HepG2 (cell line): ENCODE measurements around the gene MTA3. TPM values are rescaled to one million over a fixed set of nuclear protein-coding genes. Genes with fewer than 3 reads are reported as not detected.

Experiments used
- CTCF ChIP-seq: sonication (generic); formaldehyde crosslinking; IDR thresholded peaks from 2 replicates; pipeline ENCODE4 v1.5.0; 2020; ENCODE audit warnings: mild to moderate bottlenecking, missing genetic modification reagents, moderate library complexity
- FOXP1 ChIP-seq, 2 experiments: fragments of 450-650 bp in 1 of 2; IDR thresholded peaks; 2 replicates each; pipeline ENCODE4 v1.6.1; 2017 to 2018; ENCODE audit warnings: antibody characterized with exemption in 1 of 2
- PHF21A ChIP-seq: sonication (generic); formaldehyde crosslinking; IDR thresholded peaks from 2 replicates; pipeline ENCODE4 v1.5.0; 2020; ENCODE audit warnings: mild to moderate bottlenecking, missing genetic modification reagents
- SMAD1 ChIP-seq: sonication (generic); formaldehyde crosslinking; IDR thresholded peaks from 2 replicates; pipeline ENCODE4 v1.4.0; 2020; ENCODE audit warnings: missing genetic modification reagents, low read depth, mild to moderate bottlenecking, borderline replicate concordance
- STAG1 ChIP-seq: sonication (generic); formaldehyde crosslinking; IDR thresholded peaks from 2 replicates; pipeline ENCODE4 v1.4.0; 2020; ENCODE audit warnings: missing genetic modification reagents
- TAF1 ChIP-seq: sonication (generic); formaldehyde crosslinking; IDR thresholded peaks from 2 replicates; pipeline ENCODE4 v1.4.0; 2020; ENCODE audit warnings: missing genetic modification reagents
- polyA plus RNA-seq, 8 experiments: library from polyadenylated mRNA; depleted of rRNA in 3 of 8; stranded (reverse) in 7 of 8; unstranded in 1 of 8; fragments of >200 nt; fragmentation: Illumina TruSeq in 4 of 8; extraction: Trizol in 4 of 8; gene quantifications; 2 replicates each; pipeline versions ENCODE4 v1.2.1 to v1.2.3, GENCODE V29; 2011 to 2016; ENCODE audit warnings: low read depth in 4 of 8, missing spikeins in 1 of 8, mixed read lengths in 1 of 8; ENCODE audit not compliant: insufficient read depth in 1 of 8
- total RNA-seq, 5 experiments: library from RNA; depleted of rRNA; stranded (reverse); fragments of >200 nt; fragmentation: Illumina TruSeq; extraction: Trizol; gene quantifications; 2 replicates each; pipeline ENCODE4 v1.2.3, GENCODE V29; 2016; ENCODE audit warnings: low read depth in 1 of 5
- TF ChIP-seq, protein P1 (sequence below): sonication (generic); formaldehyde crosslinking; IDR thresholded peaks from 2 replicates; pipeline ENCODE4 v1.4.0; 2020; ENCODE audit warnings: mild to moderate bottlenecking, missing genetic modification reagents
- TF ChIP-seq, protein P2 (sequence below), 2 experiments: sonication (generic) in 1 of 2; formaldehyde crosslinking in 1 of 2; IDR thresholded peaks; 2 replicates each; pipeline versions ENCODE4 v1.4.0 to v1.6.1; 2018 to 2020; ENCODE audit warnings: missing genetic modification reagents in 2 of 2, borderline replicate concordance in 1 of 2, low read depth in 1 of 2, mild to moderate bottlenecking in 1 of 2, missing biosample characterization in 1 of 2

Gene MTA3
- total and polyA plus RNA-seq, 2 of the 13 experiments (the other 11 are each of a cell fraction or from before 2014, with no cell fraction given): 48.8 to 77.8 TPM

- TF ChIP-seq, protein P1, sequence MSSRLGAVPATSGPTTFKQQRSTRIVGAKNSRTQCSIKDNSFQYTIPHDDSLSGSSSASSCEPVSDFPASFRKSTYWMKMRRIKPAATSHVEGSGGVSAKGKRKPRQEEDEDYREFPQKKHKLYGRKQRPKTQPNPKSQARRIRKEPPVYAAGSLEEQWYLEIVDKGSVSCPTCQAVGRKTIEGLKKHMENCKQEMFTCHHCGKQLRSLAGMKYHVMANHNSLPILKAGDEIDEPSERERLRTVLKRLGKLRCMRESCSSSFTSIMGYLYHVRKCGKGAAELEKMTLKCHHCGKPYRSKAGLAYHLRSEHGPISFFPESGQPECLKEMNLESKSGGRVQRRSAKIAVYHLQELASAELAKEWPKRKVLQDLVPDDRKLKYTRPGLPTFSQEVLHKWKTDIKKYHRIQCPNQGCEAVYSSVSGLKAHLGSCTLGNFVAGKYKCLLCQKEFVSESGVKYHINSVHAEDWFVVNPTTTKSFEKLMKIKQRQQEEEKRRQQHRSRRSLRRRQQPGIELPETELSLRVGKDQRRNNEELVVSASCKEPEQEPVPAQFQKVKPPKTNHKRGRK (CRISPR knock-in tag): peak; percentile 84; the same call in 1 of the 2 replicates
- TF ChIP-seq FOXP1 (IDR thresholded peaks at IDR 0.05) (no peak), FOXP1 (CRISPR knock-in tag; IDR thresholded peaks at IDR 0.05) (no peak; the same call in 1 of the 2 replicates), TAF1 (CRISPR knock-in tag) (0 out of 2 replicates have a peak, but pooled peaks have one; percentile 22), SMAD1 (0 out of 2 replicates have a peak, but pooled peaks have one; percentile 76), PHF21A (CRISPR knock-in tag) (0 out of 2 replicates have a peak, but pooled peaks have one; percentile 20), CTCF (peak; percentile 89), STAG1 (CRISPR knock-in tag) (peak; percentile 58)
- TF ChIP-seq, protein P2, sequence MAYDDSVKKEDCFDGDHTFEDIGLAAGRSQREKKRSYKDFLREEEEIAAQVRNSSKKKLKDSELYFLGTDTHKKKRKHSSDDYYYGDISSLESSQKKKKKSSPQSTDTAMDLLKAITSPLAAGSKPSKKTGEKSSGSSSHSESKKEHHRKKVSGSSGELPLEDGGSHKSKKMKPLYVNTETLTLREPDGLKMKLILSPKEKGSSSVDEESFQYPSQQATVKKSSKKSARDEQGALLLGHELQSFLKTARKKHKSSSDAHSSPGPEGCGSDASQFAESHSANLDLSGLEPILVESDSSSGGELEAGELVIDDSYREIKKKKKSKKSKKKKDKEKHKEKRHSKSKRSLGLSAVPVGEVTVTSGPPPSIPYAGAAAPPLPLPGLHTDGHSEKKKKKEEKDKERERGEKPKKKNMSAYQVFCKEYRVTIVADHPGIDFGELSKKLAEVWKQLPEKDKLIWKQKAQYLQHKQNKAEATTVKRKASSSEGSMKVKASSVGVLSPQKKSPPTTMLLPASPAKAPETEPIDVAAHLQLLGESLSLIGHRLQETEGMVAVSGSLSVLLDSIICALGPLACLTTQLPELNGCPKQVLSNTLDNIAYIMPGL (CRISPR knock-in tag; IDR thresholded peaks at IDR 0.05; ENCODE audit: borderline replicate concordance in 1 of 2, low read depth in 1 of 2): peak; percentile 92 to 97
- TF ChIP-seq, all 625 proteins: peak for 146
These were observed 226.0 kb downstream of the MTA3 start (continued) for GRCh38 chr2:42794271-42795046.
